Activated CD4-positive, alpha-beta memory T cell treated with anti-CD3 and anti-CD28 coated beads, Interleukin-2, amount 10 ng/mL, durations not matched to agents 7 days and 5 days (primary cell): ENCODE measurements around the gene GALNS. TPM values are rescaled to one million over a fixed set of nuclear protein-coding genes. Genes with fewer than 3 reads are reported as not detected.
A peak's percentile ranks its signal among the peaks of the same experiment; 100 is the strongest.

ENCODE experiments used
- CTCF ChIA-PET: fragments of 350-600 bp; sonication (Branson Sonifier 250); formaldehyde crosslinking; loops from one replicate; lab custom pipeline; 2021; ENCODE audit warnings: antibody characterized with exemption, inconsistent platforms; lab: Charles Lee
- POLR2A ChIA-PET: fragments of 350-600 bp; sonication (Branson Sonifier 250); formaldehyde crosslinking; loops from one replicate; lab custom pipeline; 2021; ENCODE audit warnings: antibody characterized with exemption; lab: Charles Lee
- DNase-seq: peaks from one replicate; pipeline ENCODE4 v3.0.0-alpha.2; 2020
- H3K27ac Mint-ChIP-seq: one replicate; pipeline ENCODE4 v1.8.0; 2021; ENCODE audit warnings: mild to moderate bottlenecking, mixed read lengths
- H3K27me3 Mint-ChIP-seq: one replicate; pipeline ENCODE4 v1.8.0; 2021; ENCODE audit warnings: mixed read lengths
- H3K36me3 Mint-ChIP-seq: one replicate; pipeline ENCODE4 v1.8.0; 2021; ENCODE audit warnings: low read depth, mixed read lengths
- H3K4me1 Mint-ChIP-seq: one replicate; pipeline ENCODE4 v1.8.0; 2021; ENCODE audit warnings: mixed read lengths
- H3K4me3 Mint-ChIP-seq: one replicate; pipeline ENCODE4 v1.8.0; 2021; ENCODE audit warnings: mild to moderate bottlenecking, mixed read lengths
- H3K9me3 Mint-ChIP-seq: one replicate; pipeline ENCODE4 v1.8.0; 2021; ENCODE audit warnings: mixed read lengths
- total RNA-seq, 2 experiments: library from RNA; stranded (reverse); gene quantifications; one replicate each; pipeline ENCODE4 v1.2.3, GENCODE V29; 2021

Gene GALNS
- total RNA-seq, 2 experiments from 2014 or later: 35.2 to 38.2 TPM

- DNase-seq: no peak
- CTCF ChIA-PET: interaction anchor here (0.6 to 3.4 kb wide), 2 partner anchors 12 to 40 kb away, joined by 5 to 10 read pairs; no protein-coding TSS in a partner anchor
- no peak overlapping the region for H3K4me3 Mint-ChIP-seq
- no peak overlapping the region for H3K27ac Mint-ChIP-seq
- no peaks in the 10 kb centered on the region for H3K36me3 Mint-ChIP-seq
- no peaks in the 10 kb centered on the region for H3K27me3 Mint-ChIP-seq
- peaks cover 3% of the 10 kb centered on the region for H3K4me1 Mint-ChIP-seq
- POLR2A ChIA-PET: interaction anchor here (1.2 kb wide), 1 partner anchor 9 kb away, joined by 4 read pairs; no protein-coding TSS in a partner anchor
- no peaks in the 10 kb centered on the region for H3K9me3 Mint-ChIP-seq
Measured at GRCh38 chr16:88817785-88818574, 38.8 kb downstream of the GALNS start.

GRCh38 chr16:88816736-88817535, 39.8 kb downstream of the GALNS start:
- H3K27me3 Mint-ChIP-seq: no peaks in the 10 kb centered on the region
- no peaks in the 10 kb centered on the region for H3K36me3 Mint-ChIP-seq
- no peaks in the 10 kb centered on the region for H3K9me3 Mint-ChIP-seq
- no peak overlapping the region for H3K27ac Mint-ChIP-seq
- no peak overlapping the region for H3K4me3 Mint-ChIP-seq
- CTCF ChIA-PET: interaction anchor here (3.4 kb wide), 1 partner anchor 41 kb away, joined by 10 read pairs; no protein-coding TSS in a partner anchor
- DNase-seq: no peak
- POLR2A ChIA-PET: no interaction called here
- peaks cover 8% of the 10 kb centered on the region for H3K4me1 Mint-ChIP-seq

DNA sequence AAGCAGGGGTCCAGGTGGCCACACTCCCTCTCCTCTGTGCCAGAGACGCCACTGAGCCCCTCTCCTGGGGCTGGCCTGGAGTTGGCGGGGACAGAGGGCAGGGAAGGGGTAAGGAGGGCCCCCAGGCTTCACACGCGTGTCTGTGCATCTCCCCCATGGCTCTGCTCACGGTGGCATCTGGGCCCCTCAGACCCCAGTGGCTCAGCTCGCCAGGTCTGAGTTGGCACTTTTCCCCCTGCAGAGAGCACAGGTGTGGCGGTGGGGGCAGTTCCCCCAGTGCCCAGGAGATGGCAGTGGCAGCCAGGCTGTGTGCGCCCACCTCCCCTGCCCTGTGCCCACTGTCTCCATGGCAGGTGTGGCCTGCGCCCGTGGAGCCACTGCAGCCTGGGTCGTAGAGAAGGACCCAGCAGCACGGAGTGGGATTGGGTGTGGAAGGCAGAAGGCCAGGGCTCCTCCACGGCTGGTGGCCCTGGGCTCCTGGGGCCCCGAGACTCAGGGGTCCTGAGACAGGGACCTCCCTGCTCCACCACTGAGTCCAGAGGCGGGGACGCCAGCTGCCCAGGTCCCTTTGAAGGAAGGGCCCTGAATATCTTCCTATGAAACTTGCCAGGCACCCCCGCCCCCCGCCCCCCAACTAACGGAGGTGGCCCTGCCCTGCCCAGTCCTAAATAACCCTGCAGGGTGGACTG, 40.7 kb downstream of the GALNS start:
- H3K27me3 Mint-ChIP-seq: no peaks in the 10 kb centered on the region
- H3K4me3 Mint-ChIP-seq: no peak overlapping the region
- peak; percentile 56 for DNase-seq
- CTCF ChIA-PET: interaction anchor here (3.4 kb wide), 1 partner anchor 42 kb away, joined by 10 read pairs; no protein-coding TSS in a partner anchor
- POLR2A ChIA-PET: no interaction called here
- peak overlapping the region; percentile 21 for H3K27ac Mint-ChIP-seq
- H3K4me1 Mint-ChIP-seq: peaks cover 9% of the 10 kb centered on the region
- H3K9me3 Mint-ChIP-seq: no peaks in the 10 kb centered on the region
- no peaks in the 10 kb centered on the region for H3K36me3 Mint-ChIP-seq

GRCh38 chr16:88815227-88815626, 41.5 kb downstream of the GALNS start:
- H3K4me1 Mint-ChIP-seq: peaks cover 15% of the 10 kb centered on the region
- no peak for DNase-seq
- no peak overlapping the region for H3K4me3 Mint-ChIP-seq
- ChIA-PET POLR2A (no interaction called here), CTCF (interaction anchor here (3.4 kb wide), 1 partner anchor 43 kb away, joined by 10 read pairs; no protein-coding TSS in a partner anchor)
- peaks cover 3% of the 10 kb centered on the region for H3K36me3 Mint-ChIP-seq
- H3K27ac Mint-ChIP-seq: no peak overlapping the region
- no peaks in the 10 kb centered on the region for H3K9me3 Mint-ChIP-seq
- H3K27me3 Mint-ChIP-seq: no peaks in the 10 kb centered on the region

GRCh38 chr16:88814144-88814502, 42.6 kb downstream of the GALNS start:
- ChIA-PET POLR2A (no interaction called here), CTCF (interaction anchor here (1.2 to 1.5 kb wide), 2 partner anchors 77 to 194 kb away, joined by 3 read pairs; no protein-coding TSS in a partner anchor)
- peaks cover 23% of the 10 kb centered on the region for H3K4me1 Mint-ChIP-seq
- H3K9me3 Mint-ChIP-seq: no peaks in the 10 kb centered on the region
- no peaks in the 10 kb centered on the region for H3K27me3 Mint-ChIP-seq
- H3K36me3 Mint-ChIP-seq: peaks cover 10% of the 10 kb centered on the region
- no peak for DNase-seq
- no peak overlapping the region for H3K27ac Mint-ChIP-seq
- H3K4me3 Mint-ChIP-seq: no peak overlapping the region

DNA sequence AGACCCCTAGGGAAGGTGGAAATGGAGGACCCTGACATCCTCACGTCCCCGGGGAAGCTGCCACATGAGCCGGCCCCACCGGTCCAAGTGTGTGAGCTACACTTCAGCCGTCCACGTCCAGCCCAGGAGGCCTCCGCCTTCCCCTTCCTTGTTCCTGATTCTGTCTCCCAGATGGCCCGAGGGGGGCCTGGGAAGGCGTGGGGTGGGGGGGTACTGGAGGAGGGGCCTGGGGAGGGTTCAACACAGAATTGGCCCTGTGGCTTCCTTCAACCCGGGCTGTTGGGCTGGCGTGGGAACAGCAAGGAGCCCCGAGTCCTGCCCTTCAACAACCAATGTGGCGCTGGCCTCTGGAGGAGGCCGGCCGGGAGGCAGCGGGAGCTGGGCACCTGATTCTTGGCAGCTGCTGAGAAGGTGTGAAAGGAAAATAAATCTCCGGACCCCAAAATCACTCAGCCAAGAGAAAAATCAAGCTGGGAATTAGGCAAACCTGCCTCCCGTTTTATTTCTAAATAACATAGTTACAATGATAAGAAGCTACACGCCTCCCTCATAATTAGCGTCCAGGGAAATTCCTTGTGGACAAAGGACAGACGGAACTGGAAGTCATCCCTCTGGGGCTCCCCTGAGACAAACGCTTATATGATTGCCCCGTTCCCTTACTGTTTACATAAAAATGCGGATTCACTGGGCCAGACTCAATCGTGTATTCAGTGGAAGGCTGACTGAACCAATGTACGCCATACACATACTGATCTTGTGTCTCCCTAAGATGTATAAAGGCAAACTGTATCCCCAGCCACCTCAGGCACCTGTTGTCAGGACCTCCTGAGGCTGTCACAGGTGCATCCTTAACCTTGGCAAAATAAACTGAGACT, 43.2 kb downstream of the GALNS start:
- Mint-ChIP-seq H3K27ac (peak overlapping the region; percentile 16), H3K4me3 (peak overlapping the region; percentile 21), H3K27me3 (no peaks in the 10 kb centered on the region), H3K4me1 (peaks cover 26% of the 10 kb centered on the region), H3K36me3 (peaks cover 13% of the 10 kb centered on the region), H3K9me3 (no peaks in the 10 kb centered on the region)
- ChIA-PET POLR2A (interaction anchor here (1.6 to 11.5 kb wide), 7 partner anchors 10 to 371 kb away, joined by 3 to 249 read pairs (median 20); partner anchors contain the start of genes CDT1, GALNS, MVD and PIEZO1), CTCF (interaction anchor here (0.8 to 5.0 kb wide), 10 partner anchors 9 to 404 kb away, joined by 3 to 36 read pairs (median 4); partner anchors contain the start of genes CDH15, GALNS, TRAPPC2L and ZNF778)
- DNase-seq: no peak

- Mint-ChIP-seq H3K4me3 (peak overlapping the region; percentile 92), H3K4me1 (peaks cover 31% of the 10 kb centered on the region), H3K9me3 (no peaks in the 10 kb centered on the region), H3K36me3 (peaks cover 21% of the 10 kb centered on the region), H3K27ac (peak overlapping the region; percentile 92), H3K27me3 (no peaks in the 10 kb centered on the region)
- peak; percentile 45 for DNase-seq
- ChIA-PET CTCF (interaction anchor here (0.8 to 5.0 kb wide), 10 partner anchors 9 to 405 kb away, joined by 3 to 36 read pairs (median 5); partner anchors contain the start of genes CDH15, GALNS, TRAPPC2L and ZNF778), POLR2A (interaction anchor here (0.7 to 11.5 kb wide), 14 partner anchors 8 to 1061 kb away, joined by 3 to 249 read pairs (median 4); partner anchors contain the start of genes ACSF3, CDT1, GALNS and MVD)
Measured at GRCh38 chr16:88812513-88813268, 44.1 kb downstream of the GALNS start.

GRCh38 chr16:88811769-88812512, 44.8 kb downstream of the GALNS start, which contains the start of gene APRT:
TSS of gene APRT (minus strand) at chr16:88811928. CDS start at chr16:88811899, 29 bp downstream.
- Mint-ChIP-seq H3K4me1 (peaks cover 33% of the 10 kb centered on the region), H3K27me3 (no peaks in the 10 kb centered on the region), H3K36me3 (peaks cover 25% of the 10 kb centered on the region), H3K27ac (peak within 1 kb of the TSS; percentile 99), H3K9me3 (no peaks in the 10 kb centered on the region), H3K4me3 (peak within 1 kb of the TSS; percentile 92)
- DNase-seq: peak; percentile 97
- CTCF ChIA-PET: interaction anchor here (0.8 to 5.0 kb wide), 9 partner anchors 10 to 406 kb away, joined by 3 to 36 read pairs (median 6); partner anchors contain the start of genes CDH15, GALNS, TRAPPC2L and ZNF778
- POLR2A ChIA-PET: interaction anchor here (0.7 to 11.5 kb wide), 16 partner anchors 8 to 1062 kb away, joined by 3 to 249 read pairs (median 4); partner anchors contain the start of genes ACSF3, CDT1, GALNS and MVD

DNA sequence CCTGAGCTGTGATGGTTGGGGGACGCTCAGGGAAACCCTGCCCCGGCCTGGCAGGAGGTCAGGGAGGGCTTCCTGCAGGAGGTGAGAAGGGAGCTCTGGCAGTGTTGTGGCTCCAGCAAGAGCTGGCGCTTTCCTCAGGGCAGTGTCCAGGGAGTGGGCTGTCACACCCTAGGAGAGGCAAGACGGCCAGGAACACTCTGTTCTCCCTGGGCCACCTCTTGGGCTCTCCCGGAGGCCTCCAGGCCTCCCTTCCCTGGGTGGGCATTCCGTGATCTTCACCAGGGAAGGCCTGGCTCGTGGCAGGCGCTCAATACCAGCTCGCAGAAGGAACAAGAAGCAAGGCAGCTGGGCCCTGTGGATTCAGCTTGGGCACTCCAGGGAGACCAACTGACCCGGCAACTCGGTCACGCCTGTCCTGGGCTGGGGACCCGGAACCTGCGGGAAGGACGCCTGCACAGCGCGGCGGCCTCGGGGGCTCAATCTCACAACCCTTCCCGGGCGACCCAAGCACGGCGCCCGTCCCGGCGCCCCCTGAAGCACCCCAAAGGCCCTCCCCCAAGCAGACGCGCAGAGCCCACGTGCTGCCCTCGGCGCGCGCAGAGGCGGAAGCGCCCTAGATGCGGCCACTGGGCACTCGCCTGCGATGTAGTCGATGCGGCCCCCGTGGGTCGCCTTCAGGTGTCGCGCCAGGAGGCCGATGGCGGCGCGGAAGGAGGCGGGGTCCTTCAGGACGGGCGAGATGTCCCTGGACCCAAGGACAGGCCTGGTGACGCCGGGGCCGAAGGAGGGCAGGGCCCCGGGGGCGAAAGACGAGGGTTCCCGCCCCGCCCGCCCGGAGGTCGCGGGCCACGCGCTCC, 45.6 kb downstream of the GALNS start:
- Mint-ChIP-seq H3K9me3 (no peaks in the 10 kb centered on the region), H3K4me3 (peak overlapping the region; percentile 92), H3K4me1 (peaks cover 33% of the 10 kb centered on the region), H3K27me3 (no peaks in the 10 kb centered on the region), H3K27ac (peak overlapping the region; percentile 88), H3K36me3 (peaks cover 31% of the 10 kb centered on the region)
- ChIA-PET CTCF (interaction anchor here (1.7 to 5.0 kb wide), 6 partner anchors 27 to 406 kb away, joined by 4 to 36 read pairs (median 14); partner anchors contain the start of genes GALNS, TRAPPC2L and ZNF778), POLR2A (interaction anchor here (0.9 to 11.5 kb wide), 20 partner anchors 7 to 698 kb away, joined by 3 to 249 read pairs (median 4); partner anchors contain the start of genes ACSF3, CDT1, GALNS and MVD)
- peak; percentile 72 for DNase-seq
